ENCODE results near the gene ZNF431.
A peak's percentile ranks its signal among the peaks of the same experiment; 100 is the strongest.
"Not testable (repeated sequence)": the region's sequence is repeated elsewhere in the genome, so short reads cannot be mapped to it uniquely, and the experiment has no call there.

The ZNF431 gene

DNA sequence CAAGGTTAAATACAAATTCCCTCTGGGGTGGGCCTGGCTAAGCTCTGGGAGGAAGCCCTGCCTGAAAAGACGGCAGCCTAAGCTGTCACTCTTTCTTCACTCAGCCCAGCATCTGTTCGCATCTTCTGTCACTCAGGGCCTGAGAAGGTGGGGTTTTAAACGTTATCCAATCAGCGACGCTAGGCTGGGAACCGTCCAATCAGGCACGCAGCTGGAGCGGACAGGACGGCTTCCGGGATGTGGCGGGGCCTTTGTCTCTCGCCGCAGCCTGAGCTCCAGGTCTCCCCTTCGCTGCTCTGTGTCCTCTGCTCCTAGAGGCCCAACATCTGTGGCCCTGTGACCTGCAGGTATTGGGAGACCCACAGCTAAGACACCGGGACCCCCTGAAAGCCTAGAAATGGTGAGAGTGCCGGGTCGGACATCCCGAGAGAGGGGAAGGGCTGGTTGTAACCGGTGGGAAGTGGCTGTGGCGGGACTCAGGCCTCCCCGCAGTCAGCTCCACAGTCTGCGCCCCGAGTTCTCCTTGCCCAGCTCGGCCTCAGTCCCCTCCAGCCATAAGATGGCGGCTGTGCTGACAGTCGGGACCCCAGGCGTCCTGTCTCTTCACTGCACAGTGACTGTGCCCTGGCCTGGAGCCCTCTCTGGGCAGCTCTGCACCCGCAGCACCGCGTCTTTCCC is at the start of gene ZNF431:
TSS of gene ZNF431 (plus strand) at position 254 of the 678 bp plus-strand sequence. CDS start at position 398, 144 bp downstream.
- DNase-seq (ENCODE audit: low spot score): peak; percentile 98

GRCh38 chr19:21092109-21092508 is 49.7 kb upstream of the ZNF431 start:
- DNase-seq (ENCODE audit: low spot score): no peak

DNA sequence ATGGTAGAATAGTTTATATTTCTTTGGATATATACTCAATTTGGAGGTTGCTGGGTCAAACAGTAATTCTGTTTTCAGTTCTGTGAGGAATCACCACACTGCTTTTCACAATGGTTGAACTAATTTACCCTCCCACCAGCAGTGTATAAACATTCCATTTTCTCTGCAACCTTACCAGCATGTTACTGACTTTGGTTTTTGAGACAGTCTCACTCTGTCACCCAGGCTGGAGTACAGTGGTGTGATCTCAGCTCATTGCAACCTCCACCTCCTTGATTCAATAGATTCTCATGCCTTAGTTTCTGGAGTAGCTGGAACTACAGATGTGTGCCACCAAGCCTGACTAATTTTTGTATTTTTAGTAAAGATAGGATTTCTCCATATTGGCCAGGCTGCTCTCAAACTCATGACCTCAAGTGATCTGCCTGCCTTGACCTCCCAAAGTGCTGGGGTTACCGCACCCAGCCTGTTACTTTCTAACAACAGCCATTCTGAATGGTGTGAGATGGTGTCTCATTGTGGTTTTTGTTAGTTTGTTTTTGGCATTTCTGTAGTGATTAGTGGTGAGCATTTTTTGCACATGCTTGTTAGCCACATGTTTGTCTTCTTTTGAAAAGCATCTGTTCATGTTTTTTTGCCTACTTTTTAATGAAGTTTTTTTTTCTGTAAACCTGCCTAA is 47.4 kb upstream of the ZNF431 start:
- no peak for DNase-seq (ENCODE audit: low spot score)

DNA sequence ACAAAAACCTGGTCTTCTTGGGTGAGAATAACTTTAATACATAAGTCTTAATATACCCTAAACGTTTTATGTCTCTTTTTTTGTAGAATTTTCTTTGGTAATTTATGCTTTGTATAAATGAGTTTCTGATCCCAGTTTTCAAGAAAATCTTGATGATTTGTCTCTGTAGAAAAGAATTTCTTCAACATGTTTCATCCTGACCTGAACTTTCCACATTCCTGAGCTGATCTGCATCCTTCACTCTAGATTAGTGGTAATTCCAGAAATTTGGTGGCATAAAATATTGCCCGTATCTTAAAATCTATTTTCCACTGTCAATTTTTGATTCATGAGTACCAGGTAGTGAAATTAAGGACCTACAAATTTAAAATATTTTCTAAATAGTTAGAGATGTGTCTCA is 43.5 kb upstream of the ZNF431 start:
- no peak for DNase-seq (ENCODE audit: low spot score)

DNA sequence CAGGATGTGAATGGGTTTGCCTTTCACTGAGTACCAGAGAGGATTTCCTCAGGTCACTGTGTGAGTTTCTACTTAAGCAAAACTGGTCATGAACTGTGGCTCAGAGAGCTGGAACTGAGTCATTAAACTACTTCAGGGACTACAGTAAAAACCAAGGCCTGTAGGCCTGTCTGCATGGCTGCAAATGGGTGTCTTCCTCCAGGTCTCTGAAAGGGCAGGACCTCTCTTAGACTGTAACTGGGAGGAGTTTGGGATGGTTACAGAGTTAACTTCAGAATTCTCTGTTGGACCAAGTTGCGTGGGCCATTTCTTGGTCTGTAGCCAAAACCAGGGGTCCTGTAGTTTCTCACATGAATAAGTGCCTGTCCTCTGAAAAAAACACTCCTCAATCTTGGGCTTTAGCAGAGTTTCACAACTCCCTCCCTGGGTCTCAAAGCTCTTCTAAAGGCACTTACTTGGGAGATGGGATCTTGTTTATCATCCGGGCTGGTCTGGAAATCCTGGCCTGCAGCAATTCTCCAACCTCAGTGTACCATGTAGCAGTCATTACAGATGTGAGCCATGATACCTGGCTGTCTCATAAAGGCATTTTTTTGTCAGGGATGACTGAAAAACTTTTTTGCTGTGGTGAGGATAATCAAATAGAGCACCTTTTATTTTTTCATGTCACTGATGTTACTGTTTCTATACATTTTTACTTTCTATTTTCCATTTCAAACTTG is 40.2 kb upstream of the ZNF431 start:
- DNase-seq (ENCODE audit: low spot score): no peak

DNA sequence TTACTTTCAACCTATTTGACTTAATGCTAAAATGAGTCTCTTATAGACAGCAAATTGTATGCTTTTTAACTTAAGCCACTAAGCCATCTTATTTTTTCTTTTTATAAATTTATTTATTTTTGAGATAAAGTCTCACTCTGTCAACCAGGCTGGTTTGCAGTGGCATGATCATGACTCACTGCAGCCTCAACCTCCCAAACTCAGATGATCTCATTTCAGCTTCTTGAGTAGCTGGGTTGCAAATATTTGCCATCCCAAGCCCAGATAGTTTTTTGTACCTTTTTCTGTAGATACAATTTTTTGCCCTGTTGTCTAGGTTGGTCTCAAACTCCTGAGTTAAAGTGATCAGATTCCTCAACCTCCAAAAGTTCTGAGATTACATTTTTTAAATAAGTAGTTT is 32.7 kb upstream of the ZNF431 start:
- no peak for DNase-seq (ENCODE audit: low spot score)

DNA sequence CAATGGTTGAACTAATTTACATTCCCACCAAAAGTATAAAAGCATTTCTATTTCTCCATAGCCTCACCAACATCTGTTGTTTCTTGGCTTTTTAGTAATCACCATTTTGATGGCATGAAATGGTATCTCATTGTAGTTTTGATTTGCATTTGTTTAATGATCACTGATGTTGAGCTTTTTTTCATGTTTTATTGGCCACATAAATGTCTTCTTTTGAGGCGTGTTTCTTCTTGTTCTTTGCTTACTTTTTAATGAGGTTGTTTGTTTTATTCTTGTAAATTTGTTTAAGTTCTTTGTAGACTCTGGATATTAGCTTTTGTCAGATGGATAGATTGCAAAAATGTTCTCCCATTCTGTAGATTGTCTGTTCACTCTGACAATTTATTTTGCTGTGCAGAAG is 31.7 kb upstream of the ZNF431 start:
- DNase-seq (ENCODE audit: low spot score): no peak

DNA sequence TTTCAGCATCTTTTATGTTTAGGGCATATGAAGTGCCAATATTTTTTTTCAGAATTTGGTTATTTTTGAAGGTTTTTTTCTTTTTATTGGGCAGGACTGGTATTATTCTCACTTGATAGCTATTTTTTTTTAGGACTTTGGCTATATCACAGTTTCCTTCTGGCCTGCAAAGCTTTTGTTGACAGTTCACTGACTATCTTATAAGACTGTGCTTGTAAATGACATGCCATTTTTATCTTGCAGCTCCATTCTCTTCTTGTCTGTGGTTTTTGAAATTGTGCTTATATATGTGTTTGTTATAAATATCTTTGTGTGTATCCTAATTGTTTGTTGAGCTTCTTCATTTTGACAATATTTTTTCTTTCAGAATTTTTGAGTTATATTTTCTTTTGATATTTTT is 26.4 kb upstream of the ZNF431 start:
- no peak for DNase-seq (ENCODE audit: low spot score)

GRCh38 chr19:21117041-21117907 is 24.6 kb upstream of the ZNF431 start:
- no peak for DNase-seq (ENCODE audit: low spot score)

GRCh38 chr19:21126078-21126477 is 15.8 kb upstream of the ZNF431 start:
- DNase-seq (ENCODE audit: low spot score): no peak

DNA sequence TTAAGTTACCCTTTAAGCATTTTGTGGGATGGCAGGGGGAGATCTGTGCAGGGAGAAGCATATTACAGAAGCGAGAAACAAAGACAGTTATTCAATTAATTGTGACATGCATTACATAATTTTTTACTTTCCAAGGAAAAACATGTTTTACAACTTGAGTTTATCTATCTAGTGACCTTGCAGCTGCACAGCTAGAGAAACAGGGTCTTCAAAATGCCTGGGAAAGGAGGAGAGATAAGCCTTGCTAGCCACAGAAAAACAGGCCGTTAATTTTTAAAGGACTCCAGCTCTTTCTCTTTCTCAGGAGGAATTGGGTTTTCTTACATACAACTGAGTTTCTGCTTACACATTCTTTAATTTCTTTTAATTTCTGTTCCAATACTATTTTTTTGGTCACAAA is 14.8 kb upstream of the ZNF431 start:
- DNase-seq (ENCODE audit: low spot score): no peak

DNA sequence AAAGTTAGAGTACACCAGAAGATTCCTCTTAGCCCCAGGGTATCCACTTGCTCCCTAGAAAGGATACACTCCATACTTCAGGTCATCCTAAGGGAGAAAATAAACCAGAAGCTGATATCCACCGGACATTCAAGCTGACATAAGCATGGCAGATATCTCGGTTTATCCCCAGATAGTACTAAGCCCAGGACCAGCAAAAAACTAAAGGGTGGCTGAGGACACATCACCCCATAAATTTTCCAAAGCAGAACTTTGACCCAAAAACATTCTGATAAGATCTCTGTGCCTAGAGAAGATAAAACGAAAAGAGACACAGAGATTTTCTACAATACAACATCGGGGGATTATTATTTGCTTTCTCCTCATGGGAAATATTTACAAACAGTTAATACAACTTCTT is 13.9 kb upstream of the ZNF431 start:
- DNase-seq (ENCODE audit: low spot score): no peak

DNA sequence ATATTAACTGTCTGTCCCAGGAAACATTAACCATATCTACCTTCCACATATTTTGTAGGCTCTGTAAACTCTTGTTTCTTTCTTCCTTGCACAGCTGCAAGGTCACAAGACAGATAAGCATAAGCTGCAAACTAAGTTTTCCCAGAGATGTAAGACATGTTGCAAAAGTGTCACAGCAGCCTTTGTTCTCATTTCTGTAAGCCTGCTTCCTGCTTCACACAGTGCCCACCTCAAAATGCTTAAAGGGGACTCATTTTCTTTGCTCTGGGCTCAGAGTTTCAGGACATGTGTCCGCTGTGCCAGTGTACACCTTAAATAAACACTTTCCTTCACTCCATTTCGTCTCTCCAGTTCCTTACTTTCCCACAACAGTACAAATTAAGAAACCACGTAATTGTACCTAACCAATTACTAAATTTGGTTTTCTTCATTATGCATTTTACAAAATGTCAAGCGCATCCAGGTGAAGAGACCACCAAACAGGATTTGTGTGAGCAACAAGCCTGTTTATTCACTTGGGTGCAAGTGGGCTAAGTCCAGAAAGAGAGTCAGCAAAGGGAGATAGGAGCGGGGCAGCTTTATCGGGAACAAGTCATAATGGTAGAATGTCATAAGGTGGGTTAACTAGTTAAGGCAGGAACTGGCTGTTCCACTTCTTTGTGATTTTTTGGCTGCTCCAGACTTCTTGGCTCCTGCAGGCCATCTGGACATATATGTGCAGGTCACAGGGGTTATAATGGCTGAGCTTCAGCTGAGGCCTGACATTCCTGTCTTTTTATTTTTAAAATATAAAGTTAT is 12.7 kb upstream of the ZNF431 start:
- DNase-seq (ENCODE audit: low spot score): no peak

DNA sequence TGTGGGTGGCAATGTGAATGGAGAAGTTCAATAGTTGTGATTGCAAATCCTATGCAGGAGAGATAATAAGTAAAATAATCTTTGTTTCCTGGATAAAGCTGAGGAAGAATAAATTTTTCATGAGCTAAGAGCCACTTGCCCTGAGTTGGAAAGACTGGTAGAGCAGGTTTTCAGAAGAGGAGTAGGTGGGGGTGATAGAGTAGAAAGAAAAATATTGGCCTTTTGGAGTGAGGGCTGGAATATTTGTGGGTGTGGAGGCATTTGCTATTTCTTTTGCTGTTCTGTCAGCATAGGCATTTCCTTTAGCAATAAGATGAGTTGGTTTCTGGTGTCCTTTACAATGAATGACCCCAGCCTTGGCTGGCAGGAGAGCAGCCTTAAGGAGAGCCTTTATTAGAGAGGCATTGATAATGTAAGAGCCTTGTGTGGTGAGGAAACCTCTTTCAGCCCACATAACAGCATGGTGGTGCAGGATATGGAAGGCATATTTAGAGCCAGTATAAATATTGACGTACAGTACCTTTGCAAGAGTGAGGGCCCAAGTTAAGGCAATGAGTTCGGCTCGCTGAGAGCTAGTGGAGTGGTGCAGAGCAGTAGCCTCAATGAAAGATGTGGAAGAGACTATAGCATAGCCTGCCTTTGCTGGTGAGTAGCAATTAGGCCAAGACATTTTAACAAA is 11.6 kb upstream of the ZNF431 start:
- no peak for DNase-seq (ENCODE audit: low spot score)

GRCh38 chr19:21133633-21134032 is 8.2 kb upstream of the ZNF431 start:
- no peak for DNase-seq (ENCODE audit: low spot score)

DNA sequence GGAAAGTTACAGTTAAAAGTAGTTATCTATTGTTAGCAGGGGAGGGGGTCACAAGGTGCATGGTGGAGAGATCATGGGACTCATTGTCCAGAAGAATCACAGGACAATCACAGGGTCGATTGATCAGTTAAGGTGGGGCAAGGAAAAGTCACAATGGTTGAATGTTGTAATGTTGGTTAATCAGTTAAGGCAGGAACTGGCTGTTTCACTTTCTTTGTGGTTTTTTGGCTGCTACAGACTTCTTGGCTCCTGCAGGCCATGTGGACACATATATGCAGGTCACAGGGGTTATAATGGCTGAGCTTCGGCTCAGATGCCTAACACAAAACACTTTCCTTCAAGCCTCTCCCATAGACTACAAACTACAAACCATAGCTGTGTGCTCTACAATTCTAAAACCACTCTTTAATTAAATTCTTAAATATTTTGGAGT is 6.9 kb upstream of the ZNF431 start:
- DNase-seq (ENCODE audit: low spot score): no peak

- DNase-seq (ENCODE audit: low spot score): no peak
Measured at GRCh38 chr19:21135433-21135832, 6.4 kb upstream of the ZNF431 start.

DNA sequence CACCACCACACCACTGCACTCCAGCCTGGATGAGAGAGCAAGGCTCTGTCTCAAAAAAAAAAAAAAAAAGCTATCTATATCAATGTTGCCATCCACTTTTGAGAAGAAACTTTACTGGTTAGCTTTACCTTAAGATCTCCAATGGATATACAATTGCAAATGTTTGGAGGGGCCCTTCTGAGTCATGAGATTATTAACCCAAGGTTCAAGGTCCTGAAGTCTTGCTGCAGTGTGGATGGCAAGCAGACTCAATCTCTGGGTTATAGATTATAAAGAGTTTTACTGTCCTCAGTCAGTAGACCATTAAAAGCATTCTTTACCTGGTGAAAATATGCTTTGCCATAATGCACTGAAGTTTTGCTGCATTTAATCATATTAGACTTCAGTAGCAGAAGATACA is 3.7 kb upstream of the ZNF431 start:
- no peak for DNase-seq (ENCODE audit: low spot score)

GRCh38 chr19:21141006-21141405 is 834 bp upstream of the ZNF431 start:
- DNase-seq (ENCODE audit: low spot score): not testable (repeated sequence)

DNA sequence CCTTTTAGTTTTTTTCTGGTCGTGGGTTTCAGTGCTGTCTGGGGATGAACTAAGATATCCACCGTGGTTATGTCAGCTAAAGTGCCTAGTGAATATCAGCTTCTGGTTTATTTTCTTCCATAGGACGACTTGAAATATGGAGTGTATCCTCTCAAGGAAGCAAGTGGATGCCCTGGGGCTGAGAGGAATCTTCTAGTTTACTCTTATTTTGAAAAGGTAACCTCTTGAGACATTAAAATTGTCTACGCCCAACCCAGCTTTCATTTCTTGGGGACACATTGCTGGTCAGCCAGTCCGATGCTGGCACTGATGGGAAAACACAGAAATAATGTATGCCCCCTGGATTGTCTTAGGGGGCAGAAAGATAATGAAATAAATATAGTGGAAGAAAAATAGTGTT is 1.6 kb downstream of the ZNF431 start:
- DNase-seq (ENCODE audit: low spot score): no peak

DNA sequence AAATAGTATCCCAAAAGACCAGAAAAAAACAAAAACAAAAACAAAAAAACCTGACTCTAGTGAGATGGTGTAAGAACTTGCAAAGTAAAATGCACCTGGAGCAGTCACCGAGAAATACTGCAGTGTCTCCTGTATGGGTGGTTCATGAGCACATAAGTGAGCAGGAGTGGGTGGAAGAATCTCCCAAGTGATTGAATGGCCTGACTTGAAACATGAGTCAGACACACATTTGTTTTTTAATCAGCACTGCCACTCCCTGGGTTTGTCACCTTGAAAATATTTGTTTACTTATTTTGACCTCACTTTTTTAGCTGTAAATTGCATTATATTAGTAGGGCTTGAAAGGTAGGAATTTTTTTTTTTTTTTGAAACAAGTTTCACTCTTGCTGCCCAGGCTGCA is 2.0 kb downstream of the ZNF431 start:
- no peak for DNase-seq (ENCODE audit: low spot score)
